ENCODE results near the gene ICOS. TPM values are rescaled to one million over a fixed set of nuclear protein-coding genes. Genes with fewer than 3 reads are reported as not detected.

ICOS gene
- total RNA-seq: not detected

- no peak for ATAC-seq
Measured at GRCh38 chr2:203936535-203936934, at the start of gene ICOS. ICOS (plus strand) TSS chr2:203936763; CDS start chr2:203936815, 52 bp downstream.

GRCh38 chr2:203887677-203888076, 48.9 kb upstream of the ICOS start:
- no peak for ATAC-seq

GRCh38 chr2:203889542-203889941, 47.0 kb upstream of the ICOS start:
- no peak for ATAC-seq

- ATAC-seq: no peak
Measured at GRCh38 chr2:203889944-203890343, 46.6 kb upstream of the ICOS start.

DNA sequence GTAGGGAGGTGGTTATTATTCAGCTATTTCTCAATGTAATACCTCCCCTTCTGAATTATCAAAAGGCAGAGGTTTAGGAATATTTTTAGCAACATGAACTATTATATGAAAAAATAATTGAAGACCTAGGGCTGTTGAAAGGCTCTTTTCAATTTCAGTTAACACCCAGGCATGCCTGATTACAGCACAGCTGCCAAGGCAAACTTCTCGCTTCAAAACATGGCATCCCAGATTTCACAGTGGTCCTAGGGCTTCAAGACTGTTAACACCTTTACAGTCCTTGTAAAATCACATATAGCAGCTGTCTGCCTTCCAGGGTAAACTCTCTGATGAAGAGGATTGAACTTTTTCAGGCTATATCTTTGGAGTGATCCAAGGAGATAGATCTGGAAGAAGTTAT, 45.8 kb upstream of the ICOS start:
- ATAC-seq: no peak

DNA sequence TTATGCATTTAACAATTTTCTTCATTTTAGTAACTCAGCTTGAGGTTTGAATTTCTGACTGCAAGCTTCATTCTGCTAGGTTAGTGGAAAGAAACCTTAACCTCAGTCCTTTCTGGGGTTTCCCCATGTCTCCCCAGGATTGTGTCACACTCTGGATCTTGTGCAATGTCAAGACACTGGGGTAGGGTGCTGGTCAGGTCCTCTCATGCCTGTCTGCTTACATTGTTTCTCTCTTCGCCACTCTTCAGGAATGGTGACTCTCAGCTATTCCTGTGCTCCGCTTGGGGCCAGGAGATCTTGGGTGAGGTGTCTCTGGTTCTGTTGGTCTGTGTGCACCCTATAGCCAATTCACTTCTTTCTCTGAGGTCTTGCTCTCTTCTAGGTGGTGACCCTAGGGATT, 45.1 kb upstream of the ICOS start:
- ATAC-seq: peak; percentile 88

DNA sequence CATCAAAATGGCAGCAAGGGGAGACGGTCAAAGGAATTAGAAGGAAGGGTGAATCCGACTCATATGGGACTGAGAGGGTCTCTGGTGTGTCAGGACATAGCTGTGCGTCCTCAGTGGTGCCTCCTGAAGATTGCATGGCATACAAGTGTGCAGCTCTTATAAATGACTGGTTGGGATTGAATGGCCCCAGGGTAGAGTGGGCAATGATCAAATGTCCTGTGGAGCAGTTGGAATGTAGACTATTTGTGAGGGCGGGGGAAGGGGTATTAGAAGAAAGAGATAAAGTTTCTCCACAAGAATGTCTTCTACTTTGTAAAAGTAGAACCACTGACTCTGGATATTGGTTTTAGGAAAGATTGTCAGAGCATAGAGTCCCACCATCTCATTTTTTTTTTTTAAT, 44.4 kb upstream of the ICOS start:
- no peak for ATAC-seq

- peak; percentile 8 for ATAC-seq
Measured at GRCh38 chr2:203893401-203893800, 43.2 kb upstream of the ICOS start.

GRCh38 chr2:203893840-203894239, 42.7 kb upstream of the ICOS start:
- no peak for ATAC-seq

DNA sequence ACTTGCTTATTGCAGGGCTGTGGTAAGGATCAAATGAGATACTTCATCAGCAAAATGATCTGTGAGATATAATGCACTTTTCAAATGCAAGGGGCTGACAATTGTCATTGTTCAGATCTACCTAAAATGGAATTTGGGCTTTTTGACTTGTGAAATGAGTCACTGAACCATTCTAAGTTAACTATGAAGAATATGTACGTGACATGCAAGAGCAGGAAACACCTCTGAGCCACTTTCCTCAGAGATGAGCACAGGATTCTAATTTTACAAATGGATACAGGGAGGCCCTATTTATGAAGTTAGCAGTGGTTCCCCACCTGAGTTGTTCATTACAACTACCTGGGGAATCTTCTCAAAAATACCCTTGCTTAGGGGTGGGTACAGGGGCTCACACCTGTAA, 42.3 kb upstream of the ICOS start:
- no peak for ATAC-seq

DNA sequence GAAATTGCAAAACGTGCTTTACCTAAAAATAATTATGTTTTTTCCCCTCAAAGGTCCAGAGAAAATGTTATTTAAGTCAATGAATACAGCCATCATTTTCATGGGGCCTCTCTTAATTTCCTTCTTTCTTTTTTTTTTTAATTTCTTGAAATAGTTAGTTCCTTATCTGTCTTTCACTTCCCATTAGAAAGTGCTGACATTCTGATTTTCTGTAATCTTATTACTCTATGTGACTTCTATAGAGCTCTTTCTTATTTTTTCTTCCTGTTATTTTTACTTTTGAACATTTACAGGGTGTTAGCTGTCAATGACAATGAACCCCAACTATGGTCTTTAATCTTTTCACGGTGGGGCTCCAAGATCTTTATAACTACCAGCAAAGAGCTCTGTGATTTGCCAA, 39.0 kb upstream of the ICOS start:
- ATAC-seq: no peak

DNA sequence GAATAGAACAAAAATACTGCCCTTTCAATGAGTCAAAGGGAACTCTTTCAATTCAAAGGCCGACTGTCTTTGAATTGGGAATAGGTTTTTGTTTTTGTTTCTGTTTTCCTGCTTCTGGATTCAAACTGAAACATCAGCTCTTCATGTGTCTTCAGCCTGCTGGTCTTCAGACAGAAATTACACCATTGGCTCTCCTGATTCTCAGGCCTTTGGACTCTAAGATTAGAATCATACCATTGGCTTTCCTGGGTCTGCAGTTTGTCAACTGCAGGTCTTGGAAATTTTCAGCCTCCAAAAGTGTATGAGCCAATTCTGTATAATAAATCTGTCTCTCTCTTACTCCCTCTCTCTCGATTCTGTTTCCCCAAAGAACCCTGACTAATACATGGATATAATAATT, 37.9 kb upstream of the ICOS start:
- no peak for ATAC-seq

- ATAC-seq: no peak
Measured at GRCh38 chr2:203900253-203900652, 36.3 kb upstream of the ICOS start.

DNA sequence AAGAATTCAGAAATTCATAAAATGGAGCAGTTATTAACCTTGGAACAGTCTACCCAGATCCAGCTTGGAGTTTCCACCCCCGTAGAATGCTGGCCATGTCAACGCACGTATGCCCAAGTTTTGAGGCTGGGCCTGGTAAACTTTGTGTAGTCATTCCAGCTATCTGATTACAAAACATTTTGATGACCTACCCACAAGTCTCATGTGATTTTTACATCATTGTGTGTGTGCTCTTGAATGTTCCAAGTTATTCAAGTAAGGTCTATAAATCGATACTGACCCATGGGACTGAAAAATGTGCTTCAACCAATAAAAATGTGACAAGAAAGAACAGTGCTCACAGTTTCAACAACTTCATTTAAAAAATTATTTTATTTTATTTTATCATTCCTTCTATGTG, 32.5 kb upstream of the ICOS start:
- no peak for ATAC-seq

DNA sequence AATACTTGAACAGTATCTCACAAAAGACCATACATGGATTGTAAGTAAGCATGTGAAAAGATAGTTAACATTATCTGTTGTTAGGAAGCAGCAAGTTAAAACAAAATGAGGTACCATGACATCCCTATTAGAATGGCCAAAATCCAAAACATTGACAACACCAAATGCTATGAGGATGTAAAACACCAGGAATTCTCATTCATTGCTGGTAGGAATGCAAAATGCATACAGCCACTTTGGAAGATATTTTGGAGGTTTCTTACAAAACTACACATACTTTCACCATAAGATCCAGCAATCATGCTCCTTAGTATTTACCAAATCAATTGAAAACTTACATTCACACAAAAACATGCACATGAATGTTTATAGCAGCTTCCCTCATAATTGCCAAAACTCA, 30.9 kb upstream of the ICOS start:
- ATAC-seq: no peak

DNA sequence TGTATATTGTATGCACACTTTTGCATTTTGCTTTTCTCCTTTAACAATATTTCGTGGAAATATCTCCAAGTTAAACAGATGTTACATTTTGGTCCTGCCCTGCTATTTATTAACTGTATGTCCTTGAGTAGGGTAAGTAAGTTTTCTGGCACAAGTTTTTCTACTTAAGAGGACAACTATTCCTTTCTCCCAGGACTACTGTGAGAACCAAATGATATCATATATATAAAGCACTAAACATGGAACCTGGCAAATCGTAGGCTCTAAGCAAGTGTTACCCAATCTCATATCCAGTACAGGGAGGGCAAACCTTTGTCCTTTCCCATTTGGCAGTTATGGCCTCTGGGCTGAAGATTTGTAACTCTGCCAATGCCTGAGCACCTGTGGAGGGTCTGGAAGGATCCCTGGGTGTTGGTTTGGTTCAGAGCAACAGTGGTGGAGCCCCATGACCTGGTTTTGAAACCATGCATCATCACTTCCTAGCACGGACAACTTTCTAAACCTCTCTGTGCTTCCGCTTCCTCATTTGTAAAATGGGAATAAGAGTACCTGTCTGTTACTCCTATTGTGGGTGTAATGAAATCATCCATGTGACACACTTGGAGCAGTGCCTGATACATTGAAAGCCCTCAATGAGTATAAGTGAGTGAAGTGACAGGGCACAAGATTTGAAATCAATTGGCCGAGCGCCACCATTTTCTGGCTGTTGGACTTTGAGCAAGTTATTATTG, 28.3 kb upstream of the ICOS start:
- no peak for ATAC-seq

- ATAC-seq: no peak
Measured at GRCh38 chr2:203908797-203909185, 27.8 kb upstream of the ICOS start.

DNA sequence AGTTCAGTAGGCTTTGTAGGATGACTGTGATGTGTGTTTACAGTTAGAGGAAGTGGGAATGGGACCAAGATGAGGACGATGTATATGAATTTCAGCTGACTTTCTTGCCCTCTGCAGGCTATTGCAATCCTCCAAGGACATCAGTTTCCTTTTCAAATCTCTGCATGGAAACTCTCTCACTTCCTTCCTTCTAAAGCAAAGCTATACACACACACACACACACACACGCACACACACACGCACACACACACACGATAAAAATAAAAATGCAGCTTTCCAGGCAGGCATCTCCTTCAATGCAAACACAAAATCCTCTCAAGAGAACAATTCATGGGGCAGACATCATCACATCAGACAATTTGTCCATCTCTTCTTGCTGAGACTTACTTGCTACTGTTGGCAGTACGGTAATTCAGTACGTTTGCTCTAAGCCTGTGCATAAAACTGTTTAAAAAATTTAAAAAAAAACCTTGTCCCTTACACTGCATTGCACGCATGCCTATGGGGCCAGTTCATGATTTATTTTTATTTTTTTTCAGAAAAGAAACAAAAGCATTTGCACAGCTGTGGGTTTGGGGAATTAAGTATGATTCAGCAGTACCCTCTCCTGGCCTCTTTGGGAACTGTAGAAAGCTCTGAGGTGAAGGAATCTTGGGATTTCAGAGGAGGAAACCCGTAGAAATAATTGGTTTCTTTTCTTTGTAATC, 27.1 kb upstream of the ICOS start:
- ATAC-seq: peak; percentile 62

DNA sequence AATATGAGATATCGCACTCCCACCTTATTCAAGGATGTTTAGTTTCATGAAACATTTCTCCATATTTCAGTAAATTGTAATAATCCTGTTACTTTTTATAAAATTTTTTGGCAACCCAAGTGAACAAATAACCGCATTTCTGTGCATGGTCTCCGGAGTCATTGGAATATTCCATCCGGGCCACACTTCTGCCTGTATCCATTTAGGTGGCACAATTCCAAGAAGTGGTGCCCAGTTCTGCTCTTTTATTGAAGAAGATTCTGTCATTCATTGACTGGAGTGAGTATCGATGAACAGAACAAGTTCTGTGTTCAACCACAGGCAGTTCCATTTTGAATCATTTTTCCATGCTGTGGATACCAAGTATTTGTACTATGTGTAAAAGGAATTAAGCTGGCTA, 26.6 kb upstream of the ICOS start:
- no peak for ATAC-seq

- no peak for ATAC-seq
Measured at GRCh38 chr2:203913947-203914346, 22.6 kb upstream of the ICOS start.

DNA sequence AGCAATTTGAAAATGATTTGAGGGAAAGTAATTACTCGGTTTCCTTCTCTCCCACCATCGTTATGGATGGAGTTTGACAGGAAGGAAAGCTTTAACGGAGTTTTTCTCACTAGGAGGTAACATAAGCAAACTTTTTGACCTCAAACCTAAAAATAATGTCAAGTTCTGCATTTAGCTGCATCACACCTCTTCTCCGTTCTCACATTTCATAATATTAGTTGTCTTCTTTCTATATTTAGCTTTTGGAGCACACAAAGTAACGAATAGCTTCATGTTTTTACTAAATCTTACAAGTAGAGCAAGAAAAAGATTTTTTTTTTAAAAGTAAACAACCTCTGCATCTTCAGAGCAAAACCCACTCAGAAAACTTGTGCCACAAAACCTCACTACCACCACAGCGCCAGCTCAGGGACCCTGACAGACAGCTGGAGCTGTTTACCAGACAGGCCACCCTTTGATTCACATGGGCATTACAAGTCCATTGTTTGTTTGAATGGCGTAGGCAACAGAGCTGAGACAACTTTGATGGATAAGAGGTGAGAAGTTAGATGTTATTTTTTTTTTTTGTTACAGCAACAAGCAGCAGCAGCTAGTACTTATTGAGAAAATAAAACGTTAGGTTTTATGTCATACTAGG, 21.9 kb upstream of the ICOS start:
- ATAC-seq: no peak

DNA sequence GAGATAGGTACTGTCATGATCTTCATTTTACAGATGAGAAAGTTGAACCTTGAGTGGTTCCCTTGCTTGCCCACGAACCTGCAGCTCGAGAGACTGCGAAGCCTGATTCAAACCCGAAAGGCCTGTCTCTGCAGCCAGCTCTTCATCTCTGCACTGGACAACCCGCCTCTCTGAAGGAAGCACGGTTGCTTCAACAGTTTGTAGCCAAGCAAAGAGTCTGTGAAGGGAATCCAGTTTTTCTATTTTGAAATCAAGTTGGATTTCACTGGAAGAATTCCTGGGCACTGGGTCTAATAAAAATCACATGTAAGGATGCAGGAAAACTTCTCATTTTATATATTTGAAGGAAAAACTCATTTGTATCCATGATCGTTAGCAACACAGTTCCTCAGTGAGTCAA, 21.3 kb upstream of the ICOS start:
- no peak for ATAC-seq

- ATAC-seq: no peak
Measured at GRCh38 chr2:203916756-203917155, 19.8 kb upstream of the ICOS start.

DNA sequence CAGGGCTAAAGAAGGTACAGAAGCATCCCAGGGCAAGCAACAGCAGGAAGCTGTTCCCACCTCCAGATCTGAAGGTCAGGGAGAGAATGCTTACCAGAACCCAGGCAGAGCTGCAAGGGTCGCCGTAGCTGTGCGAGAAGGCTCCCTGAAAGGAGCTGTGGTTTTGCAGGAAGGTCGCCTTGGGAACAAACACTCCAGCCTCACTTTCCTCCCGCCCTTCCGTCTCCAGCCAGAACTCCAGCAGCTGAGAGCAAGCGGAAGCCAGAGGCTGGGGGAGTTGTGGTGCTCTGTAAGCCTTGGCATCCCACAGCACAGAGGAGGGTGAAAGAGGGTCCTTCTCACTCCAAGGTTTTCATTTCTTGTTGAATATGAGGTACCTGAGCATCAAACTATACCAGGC, 18.3 kb upstream of the ICOS start:
- ATAC-seq: no peak

All from esophagus mucosa (tissue), 1 donor.